ENCODE data around the gene WDR27. TPM values are rescaled to one million over a fixed set of nuclear protein-coding genes. Genes with fewer than 3 reads are reported as not detected.

Gene WDR27
- total RNA-seq, 2 donors from 2014 or later: 17.8 to 53.1 TPM

DNA sequence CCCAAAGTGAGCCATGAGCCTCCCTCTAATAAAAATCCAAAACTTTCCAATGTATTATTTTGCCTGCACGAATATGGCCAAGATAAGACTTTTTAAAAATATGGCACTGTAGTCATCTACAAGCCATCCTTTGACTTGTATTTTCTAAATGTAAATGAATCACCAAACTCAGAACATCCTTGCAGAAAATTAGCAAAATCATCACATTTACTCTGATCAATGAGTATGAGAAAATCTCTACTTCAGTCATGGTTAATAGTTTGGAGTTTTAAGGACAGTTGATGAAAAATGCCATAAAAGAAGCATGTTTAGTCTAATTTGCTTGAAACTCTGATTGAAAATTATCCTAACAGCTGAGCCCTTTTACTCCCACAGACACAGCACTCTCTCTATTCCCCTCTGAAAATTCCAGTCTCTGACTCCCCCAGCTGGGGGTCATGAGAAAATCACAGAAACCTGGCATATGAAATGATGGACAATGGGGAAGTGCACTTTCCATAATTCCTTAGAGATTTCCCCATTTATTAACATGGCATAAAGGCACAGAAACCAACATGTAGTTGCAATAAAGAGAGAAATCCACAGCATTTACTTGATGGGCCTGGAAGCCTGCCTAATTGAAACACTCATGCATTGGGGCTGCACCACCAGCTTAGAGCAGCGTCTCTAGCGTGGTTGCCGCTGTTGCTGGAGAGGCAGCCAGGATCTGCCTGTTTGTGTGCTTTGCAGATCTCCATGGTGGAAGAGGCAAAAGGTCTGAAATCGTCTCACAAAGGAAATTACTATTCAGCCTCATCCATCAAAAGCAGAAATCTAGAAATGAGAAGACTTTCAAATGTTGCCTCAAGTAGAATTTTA is 214.0 kb downstream of the WDR27 start:
- H3K4me1 ChIP-seq (replicated peaks): no peaks in the 10 kb centered on the region
- H3K4me3 ChIP-seq: no peak overlapping the region
- WGBS: 78% methylated on average over 5 of the region's 5 CpGs
- no peak overlapping the region for H3K27ac ChIP-seq
- TF ChIP-seq POLR2AphosphoS5 (IDR thresholded peaks at IDR 0.05): no peak
- no peak for TF ChIP-seq POLR2A (IDR thresholded peaks at IDR 0.05)
- TF ChIP-seq, protein P1, sequence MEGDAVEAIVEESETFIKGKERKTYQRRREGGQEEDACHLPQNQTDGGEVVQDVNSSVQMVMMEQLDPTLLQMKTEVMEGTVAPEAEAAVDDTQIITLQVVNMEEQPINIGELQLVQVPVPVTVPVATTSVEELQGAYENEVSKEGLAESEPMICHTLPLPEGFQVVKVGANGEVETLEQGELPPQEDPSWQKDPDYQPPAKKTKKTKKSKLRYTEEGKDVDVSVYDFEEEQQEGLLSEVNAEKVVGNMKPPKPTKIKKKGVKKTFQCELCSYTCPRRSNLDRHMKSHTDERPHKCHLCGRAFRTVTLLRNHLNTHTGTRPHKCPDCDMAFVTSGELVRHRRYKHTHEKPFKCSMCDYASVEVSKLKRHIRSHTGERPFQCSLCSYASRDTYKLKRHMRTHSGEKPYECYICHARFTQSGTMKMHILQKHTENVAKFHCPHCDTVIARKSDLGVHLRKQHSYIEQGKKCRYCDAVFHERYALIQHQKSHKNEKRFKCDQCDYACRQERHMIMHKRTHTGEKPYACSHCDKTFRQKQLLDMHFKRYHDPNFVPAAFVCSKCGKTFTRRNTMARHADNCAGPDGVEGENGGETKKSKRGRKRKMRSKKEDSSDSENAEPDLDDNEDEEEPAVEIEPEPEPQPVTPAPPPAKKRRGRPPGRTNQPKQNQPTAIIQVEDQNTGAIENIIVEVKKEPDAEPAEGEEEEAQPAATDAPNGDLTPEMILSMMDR (IDR thresholded peaks at IDR 0.05): no peak
- no peaks in the 10 kb centered on the region for H3K36me3 ChIP-seq
- no peaks in the 10 kb centered on the region for H3K27me3 ChIP-seq (replicated peaks; ENCODE audit: insufficient read depth)
- intact Hi-C loops (cut with DNase I): no loop called here
- no peak for DNase-seq (ENCODE audit: low spot score)
- H3K9me3 ChIP-seq: no peaks in the 10 kb centered on the region

DNA sequence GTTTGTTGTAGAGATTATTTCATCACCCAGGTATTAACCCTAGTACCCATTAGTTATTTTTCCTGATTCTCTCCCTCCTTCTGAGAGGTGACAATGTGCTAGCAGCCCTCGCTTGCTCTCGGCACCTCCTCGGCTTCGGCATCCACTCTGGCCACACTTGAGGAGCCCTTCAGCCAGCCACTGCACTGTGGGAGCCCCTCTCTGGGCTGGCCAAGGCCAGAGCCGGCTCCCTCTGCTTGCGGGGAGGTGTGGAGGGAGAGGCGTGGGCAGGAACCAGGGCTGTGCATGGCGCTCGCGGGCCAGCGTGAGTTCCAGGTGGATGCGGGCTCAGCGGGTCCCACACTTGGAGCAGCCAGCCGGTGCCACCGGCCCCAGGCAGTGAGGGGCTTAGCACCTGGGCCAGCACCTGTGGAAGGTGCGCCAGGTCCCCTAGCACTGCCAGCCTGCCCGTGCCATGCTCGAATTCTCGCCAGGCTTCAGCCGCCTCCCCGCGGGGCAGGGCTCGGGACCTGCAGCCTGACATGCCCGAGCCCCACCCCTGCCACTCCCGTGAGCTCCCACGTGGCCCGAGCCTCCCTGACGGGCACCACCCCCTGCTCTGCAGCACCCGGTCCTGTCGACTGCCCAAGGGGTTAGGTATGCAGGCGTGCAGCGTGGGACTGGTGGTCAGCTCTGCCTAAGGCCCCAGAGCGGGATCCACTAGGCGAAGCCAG is 221.9 kb downstream of the WDR27 start:
- Histone ChIP-seq H3K36me3 (no peaks in the 10 kb centered on the region), H3K4me1 (replicated peaks) (no peaks in the 10 kb centered on the region), H3K9me3 (no peaks in the 10 kb centered on the region), H3K27me3 (replicated peaks; ENCODE audit: insufficient read depth) (no peaks in the 10 kb centered on the region), H3K27ac (no peak overlapping the region), H3K4me3 (no peak overlapping the region)
- intact Hi-C loops (cut with DNase I): no loop called here
- TF ChIP-seq POLR2AphosphoS5 (IDR thresholded peaks at IDR 0.05) (no peak), POLR2A (IDR thresholded peaks at IDR 0.05) (no peak)
- TF ChIP-seq, protein P1 (IDR thresholded peaks at IDR 0.05): no peak
- no peak for DNase-seq (ENCODE audit: low spot score)
- WGBS: 95% methylated on average over 31 of the region's 34 CpGs

DNA sequence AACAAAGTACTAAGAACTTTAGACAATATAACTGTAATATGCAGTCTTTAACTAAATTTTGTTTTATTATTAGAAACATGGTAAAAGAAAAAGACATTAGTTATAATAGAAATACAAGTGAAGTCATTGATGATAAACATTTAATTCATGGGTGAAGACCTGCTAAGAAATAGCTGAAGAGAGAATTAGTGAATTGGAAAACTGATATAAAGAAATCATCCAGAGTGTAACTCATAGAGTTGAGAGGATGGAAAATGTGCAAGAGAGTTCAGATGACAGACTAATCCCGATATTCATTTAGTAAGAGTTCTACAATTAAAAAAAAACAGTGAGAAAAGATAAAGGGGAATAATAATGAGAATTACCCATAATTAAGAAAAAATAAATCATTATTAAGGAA is 227.5 kb downstream of the WDR27 start:
- DNase-seq (ENCODE audit: low spot score): no peak
- H3K36me3 ChIP-seq: no peaks in the 10 kb centered on the region
- no peak overlapping the region for H3K27ac ChIP-seq
- WGBS: 100% methylated on average over 1 of the region's 1 CpG
- intact Hi-C loops (cut with DNase I): no loop called here
- H3K4me1 ChIP-seq (replicated peaks): no peaks in the 10 kb centered on the region
- no peaks in the 10 kb centered on the region for H3K9me3 ChIP-seq
- H3K27me3 ChIP-seq (replicated peaks; ENCODE audit: insufficient read depth): no peaks in the 10 kb centered on the region
- TF ChIP-seq POLR2AphosphoS5 (IDR thresholded peaks at IDR 0.05): no peak
- TF ChIP-seq POLR2A (IDR thresholded peaks at IDR 0.05): no peak
- TF ChIP-seq, protein P1 (IDR thresholded peaks at IDR 0.05): no peak
- no peak overlapping the region for H3K4me3 ChIP-seq

DNA sequence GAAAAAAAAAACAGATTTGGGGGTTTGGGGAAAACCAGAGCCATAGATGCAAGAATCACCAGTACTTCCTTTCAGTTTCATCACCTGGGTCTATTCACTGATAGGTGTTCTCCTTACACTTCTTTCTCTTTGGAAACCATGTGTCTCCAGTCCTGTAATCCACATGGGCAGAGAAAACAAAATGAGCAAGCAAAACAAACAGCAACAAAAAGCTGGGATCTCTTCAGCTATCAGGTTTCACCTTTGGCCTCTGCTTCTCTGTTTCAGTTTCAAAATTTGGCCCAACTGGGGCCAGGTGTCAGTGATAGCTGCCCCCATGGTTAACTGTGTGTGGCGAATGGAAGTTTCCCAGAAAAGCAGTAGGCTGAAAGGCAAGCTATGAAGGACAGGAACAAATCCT is 228.2 kb downstream of the WDR27 start:
- Histone ChIP-seq H3K4me1 (replicated peaks) (no peaks in the 10 kb centered on the region), H3K36me3 (no peaks in the 10 kb centered on the region), H3K27ac (no peak overlapping the region), H3K27me3 (replicated peaks; ENCODE audit: insufficient read depth) (no peaks in the 10 kb centered on the region), H3K9me3 (no peaks in the 10 kb centered on the region), H3K4me3 (no peak overlapping the region)
- 97% methylated on average over 1 of the region's 1 CpG for WGBS
- intact Hi-C loops (cut with DNase I): no loop called here
- DNase-seq (ENCODE audit: low spot score): no peak
- no peak for TF ChIP-seq POLR2A (IDR thresholded peaks at IDR 0.05)
- no peak for TF ChIP-seq POLR2AphosphoS5 (IDR thresholded peaks at IDR 0.05)
- TF ChIP-seq, protein P1 (IDR thresholded peaks at IDR 0.05): no peak

Data from prostate gland (tissue), 2 donors.